ENCODE measurements around the gene NUDT11.
"Not testable (repeated sequence)": the region's sequence is repeated elsewhere in the genome, so short reads cannot be mapped to it uniquely, and the experiment has no call there.

NUDT11 gene

GRCh38 chrX:51496501-51497291, at the start of gene NUDT11:
TSS of gene NUDT11 (minus strand) at chrX:51496592. CDS start at chrX:51496444, 148 bp downstream.
- DNase-seq (ENCODE audit: low read depth in 2 of 2): peak in 1 of 2 donors; percentile 19

DNA sequence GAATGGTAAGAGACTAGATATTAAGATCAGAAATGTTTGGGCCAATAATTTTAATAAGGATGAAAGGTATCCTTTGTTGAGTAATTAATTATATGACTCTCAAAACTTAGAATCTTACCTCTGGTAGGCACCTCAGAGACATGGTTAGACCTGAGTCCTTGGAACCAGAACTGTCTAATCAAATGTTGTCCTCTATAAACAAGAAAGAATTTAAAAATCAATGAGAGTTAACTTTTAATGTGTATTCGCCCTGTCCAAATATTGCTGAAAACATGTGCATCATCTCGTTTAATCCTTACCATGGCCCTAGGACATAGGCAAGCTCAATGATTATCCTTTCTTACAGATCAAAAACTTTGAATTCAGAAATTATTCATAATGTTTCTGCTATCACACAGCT, 24.0 kb upstream of the NUDT11 start:
- DNase-seq (ENCODE audit: low read depth in 2 of 2): no peak

DNA sequence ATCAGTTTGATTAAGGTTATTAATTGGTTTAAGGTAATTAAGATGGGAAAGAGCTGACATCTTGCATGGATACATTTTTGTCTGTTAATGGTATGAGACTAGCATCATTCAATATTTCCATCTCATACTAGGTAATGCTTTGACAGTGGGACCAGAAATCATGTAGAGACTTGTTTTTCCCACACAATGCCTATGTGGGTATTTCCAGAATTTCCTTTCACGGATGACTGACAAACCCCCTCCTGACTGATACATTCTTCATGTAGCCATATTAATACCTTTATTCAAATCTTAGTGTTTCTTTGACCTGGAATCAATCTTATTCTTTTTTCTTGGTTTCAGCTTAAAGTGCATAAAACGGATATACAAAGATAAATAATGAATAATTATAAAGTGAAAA, 22.7 kb upstream of the NUDT11 start:
- not testable (repeated sequence) for DNase-seq (ENCODE audit: low read depth in 2 of 2)

DNA sequence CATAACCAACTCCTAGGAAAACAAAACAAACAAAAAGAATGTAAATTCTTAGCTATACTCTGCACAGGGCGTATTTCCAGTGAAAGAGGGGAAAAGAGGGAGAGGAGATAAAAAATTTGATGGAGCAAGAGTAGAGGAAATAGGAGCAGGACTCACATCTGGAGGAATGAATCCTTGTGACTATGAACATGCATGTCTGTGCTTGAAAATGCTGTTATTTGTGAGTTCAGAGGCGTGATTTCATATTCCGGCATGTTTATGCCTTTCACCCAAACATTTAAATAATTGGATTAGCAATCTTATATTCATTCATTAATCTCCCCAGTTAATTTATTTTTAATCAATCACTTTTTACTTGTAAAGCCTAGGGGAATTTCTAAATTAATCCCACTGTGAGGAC, 11.2 kb upstream of the NUDT11 start:
- no peak for DNase-seq (ENCODE audit: low read depth in 2 of 2)

- DNase-seq (ENCODE audit: low read depth in 2 of 2): not testable (repeated sequence)
These were observed 497 bp downstream of the NUDT11 start for GRCh38 chrX:51495701-51496488.

- no peak for DNase-seq (ENCODE audit: low read depth in 2 of 2)
These were observed 2.0 kb downstream of the NUDT11 start for GRCh38 chrX:51494409-51494808.

DNA sequence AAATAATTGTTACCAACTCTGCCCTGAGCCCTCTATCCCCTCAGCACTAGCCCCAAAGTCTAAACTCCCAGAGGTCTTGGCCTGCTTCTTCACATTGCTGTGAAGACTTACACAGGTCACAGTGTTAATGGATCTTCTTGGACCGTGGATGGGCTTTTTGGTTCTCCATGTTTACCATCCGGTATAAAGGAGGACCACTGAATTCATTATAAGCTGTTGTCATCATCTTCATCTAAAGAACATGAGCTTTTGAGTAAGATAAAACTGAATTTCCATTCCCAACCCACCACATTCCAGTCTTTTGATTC, 8.5 kb downstream of the NUDT11 start:
- DNase-seq (ENCODE audit: low read depth in 2 of 2): no peak

GRCh38 chrX:51484616-51485015, 11.8 kb downstream of the NUDT11 start:
- DNase-seq (ENCODE audit: low read depth in 2 of 2): no peak

GRCh38 chrX:51482411-51482810, 14.0 kb downstream of the NUDT11 start:
- not testable (repeated sequence) for DNase-seq (ENCODE audit: low read depth in 2 of 2)

DNA sequence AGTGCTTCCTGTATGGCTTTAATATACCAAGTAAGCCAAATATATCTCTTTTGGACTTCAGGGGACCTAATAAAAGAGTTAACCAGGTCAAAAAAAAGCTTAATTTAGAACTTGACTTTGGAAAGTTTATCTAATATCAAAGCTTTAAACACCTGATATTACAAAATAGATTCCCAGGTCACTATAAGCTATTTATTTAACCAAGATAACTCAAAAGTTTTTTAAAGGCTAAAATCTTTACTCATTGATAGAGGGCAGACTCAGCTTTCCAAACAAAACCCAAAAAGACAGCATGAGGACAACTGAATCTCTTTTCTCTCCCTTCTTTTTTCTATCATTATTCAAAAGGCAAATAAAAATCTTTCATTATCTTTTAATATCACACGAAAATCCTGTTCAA, 19.5 kb downstream of the NUDT11 start:
- no peak for DNase-seq (ENCODE audit: low read depth in 2 of 2)

DNA sequence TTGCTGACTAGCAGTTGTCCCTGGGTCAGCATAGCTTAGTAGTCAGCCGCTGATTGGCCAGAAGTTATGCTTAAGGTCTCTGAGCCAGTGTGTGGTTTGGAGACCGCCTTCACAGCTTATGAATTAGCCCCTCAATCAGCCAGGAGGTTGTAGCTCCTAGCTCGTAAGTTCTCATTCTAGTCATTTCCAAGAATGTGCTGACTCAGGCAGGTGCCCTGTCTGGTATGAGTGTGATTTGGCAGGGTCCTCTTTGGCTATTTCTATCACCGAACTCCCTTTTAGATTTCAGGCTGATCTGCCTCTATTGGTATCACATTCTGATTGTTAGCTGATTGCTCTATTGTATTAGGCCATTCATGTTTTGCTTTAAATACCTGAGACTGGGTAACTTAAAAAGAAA, 33.1 kb downstream of the NUDT11 start:
- no peak for DNase-seq (ENCODE audit: low read depth in 2 of 2)

DNA sequence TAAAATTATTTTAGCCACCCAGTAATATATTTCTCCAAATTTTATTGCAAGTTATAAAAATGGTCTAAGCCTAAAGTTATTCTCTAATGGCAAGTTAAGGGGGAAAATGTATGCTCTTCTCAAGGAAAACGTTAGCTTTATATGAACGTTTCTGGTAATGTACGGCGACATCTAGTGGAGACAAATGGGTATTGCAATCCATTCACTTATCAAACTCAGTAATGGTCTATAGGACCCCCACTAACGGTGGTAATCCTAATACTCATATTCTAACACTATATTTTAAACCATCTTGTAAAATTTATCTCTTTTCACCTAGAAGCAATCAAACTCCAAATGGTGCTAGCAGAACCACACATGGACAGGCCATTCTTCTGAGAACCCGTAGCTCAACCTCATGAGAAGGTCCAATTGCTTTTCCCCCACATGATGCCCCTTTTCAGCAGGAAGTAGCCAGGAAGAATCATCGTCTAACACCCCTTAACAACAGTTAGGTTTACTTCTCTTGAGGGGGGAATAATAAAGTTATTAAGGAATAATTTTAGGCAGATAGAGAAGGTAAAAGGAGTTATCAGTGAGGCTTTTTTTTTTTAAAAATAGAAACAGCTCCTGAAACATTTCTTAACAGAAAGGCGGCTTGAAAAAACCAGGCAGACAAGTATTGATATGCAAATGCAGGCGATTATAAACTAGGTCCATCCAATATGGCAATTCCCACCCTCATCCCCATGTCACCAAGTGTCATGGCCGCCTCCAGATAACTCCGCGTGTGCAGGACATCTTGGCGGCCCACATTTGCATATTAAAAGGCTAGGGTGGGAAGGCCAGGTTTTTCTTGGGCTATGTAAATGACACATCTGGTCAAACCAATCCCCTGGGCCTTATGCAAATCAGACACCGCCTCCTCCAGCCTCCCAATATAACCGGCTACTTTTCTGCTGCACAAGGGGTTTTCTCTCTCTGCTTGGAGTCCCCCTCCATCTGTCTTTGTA, 35.0 kb downstream of the NUDT11 start:
- DNase-seq (ENCODE audit: low read depth in 2 of 2): no peak

GRCh38 chrX:51459125-51459524, 37.3 kb downstream of the NUDT11 start:
- DNase-seq (ENCODE audit: low read depth in 2 of 2): no peak

- no peak for DNase-seq (ENCODE audit: low read depth in 2 of 2)
These were observed 39.6 kb downstream of the NUDT11 start for GRCh38 chrX:51456814-51457213.

GRCh38 chrX:51456246-51456645, 40.1 kb downstream of the NUDT11 start:
- no peak for DNase-seq (ENCODE audit: low read depth in 2 of 2)

- no peak for DNase-seq (ENCODE audit: low read depth in 2 of 2)
These were observed 56.0 kb downstream of the NUDT11 start for GRCh38 chrX:51440365-51440764.
